Ishikawa (cell line): ENCODE measurements around the gene CCDC6.

ENCODE experiments used
- CEBPB ChIP-seq: IDR thresholded peaks from 2 replicates; pipeline ENCODE4 v1.6.1; 2012
- CREB1 ChIP-seq: IDR thresholded peaks from 2 replicates; pipeline ENCODE4 v1.6.1; 2012; ENCODE audit warnings: low read depth
- EGR1 ChIP-seq: IDR thresholded peaks from 2 replicates; pipeline ENCODE4 v1.6.1; 2012
- EP300 ChIP-seq: IDR thresholded peaks from 2 replicates; pipeline ENCODE4 v1.6.1; 2012; ENCODE audit warnings: borderline replicate concordance
- FOXM1 ChIP-seq: IDR thresholded peaks from 2 replicates; pipeline ENCODE4 v1.6.1; 2012; ENCODE audit warnings: low read depth, borderline replicate concordance
- MAX ChIP-seq: IDR thresholded peaks from 2 replicates; pipeline ENCODE4 v1.6.1; 2012
- NFIC ChIP-seq: IDR thresholded peaks from 2 replicates; pipeline ENCODE4 v1.6.1; 2012
- RAD21 ChIP-seq: IDR thresholded peaks from 2 replicates; pipeline ENCODE4 v1.6.1; 2012; ENCODE audit warnings: low read depth
- TAF1 ChIP-seq: IDR thresholded peaks from 2 replicates; pipeline ENCODE4 v1.6.1; 2012; ENCODE audit warnings: low read depth, mild to moderate bottlenecking
- TEAD4 ChIP-seq: IDR thresholded peaks from 2 replicates; pipeline ENCODE4 v1.6.1; 2012
- USF1 ChIP-seq: IDR thresholded peaks from 2 replicates; pipeline ENCODE4 v1.6.1; 2012
- YY1 ChIP-seq: IDR thresholded peaks from 2 replicates; pipeline ENCODE4 v1.6.1; 2012; ENCODE audit warnings: low read depth
- TF ChIP-seq, protein P1 (sequence below): IDR thresholded peaks from 2 replicates; pipeline ENCODE4 v1.6.1; 2012; ENCODE audit warnings: low read depth, mild to moderate bottlenecking

GRCh38 chr10:59791601-59792000 lies 114.8 kb downstream of the CCDC6 start:
- TF ChIP-seq CEBPB (no peak), TAF1 (no peak), EP300 (no peak), EGR1 (no peak), RAD21 (no peak), FOXM1 (no peak), NFIC (no peak), USF1 (no peak), MAX (no peak), YY1 (no peak), TEAD4 (no peak), CREB1 (no peak)
- TF ChIP-seq, protein P1, sequence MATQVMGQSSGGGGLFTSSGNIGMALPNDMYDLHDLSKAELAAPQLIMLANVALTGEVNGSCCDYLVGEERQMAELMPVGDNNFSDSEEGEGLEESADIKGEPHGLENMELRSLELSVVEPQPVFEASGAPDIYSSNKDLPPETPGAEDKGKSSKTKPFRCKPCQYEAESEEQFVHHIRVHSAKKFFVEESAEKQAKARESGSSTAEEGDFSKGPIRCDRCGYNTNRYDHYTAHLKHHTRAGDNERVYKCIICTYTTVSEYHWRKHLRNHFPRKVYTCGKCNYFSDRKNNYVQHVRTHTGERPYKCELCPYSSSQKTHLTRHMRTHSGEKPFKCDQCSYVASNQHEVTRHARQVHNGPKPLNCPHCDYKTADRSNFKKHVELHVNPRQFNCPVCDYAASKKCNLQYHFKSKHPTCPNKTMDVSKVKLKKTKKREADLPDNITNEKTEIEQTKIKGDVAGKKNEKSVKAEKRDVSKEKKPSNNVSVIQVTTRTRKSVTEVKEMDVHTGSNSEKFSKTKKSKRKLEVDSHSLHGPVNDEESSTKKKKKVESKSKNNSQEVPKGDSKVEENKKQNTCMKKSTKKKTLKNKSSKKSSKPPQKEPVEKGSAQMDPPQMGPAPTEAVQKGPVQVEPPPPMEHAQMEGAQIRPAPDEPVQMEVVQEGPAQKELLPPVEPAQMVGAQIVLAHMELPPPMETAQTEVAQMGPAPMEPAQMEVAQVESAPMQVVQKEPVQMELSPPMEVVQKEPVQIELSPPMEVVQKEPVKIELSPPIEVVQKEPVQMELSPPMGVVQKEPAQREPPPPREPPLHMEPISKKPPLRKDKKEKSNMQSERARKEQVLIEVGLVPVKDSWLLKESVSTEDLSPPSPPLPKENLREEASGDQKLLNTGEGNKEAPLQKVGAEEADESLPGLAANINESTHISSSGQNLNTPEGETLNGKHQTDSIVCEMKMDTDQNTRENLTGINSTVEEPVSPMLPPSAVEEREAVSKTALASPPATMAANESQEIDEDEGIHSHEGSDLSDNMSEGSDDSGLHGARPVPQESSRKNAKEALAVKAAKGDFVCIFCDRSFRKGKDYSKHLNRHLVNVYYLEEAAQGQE, result no peak
